ENCODE results near the gene NBPF11.
"Not testable (repeated sequence)": the region's sequence is repeated elsewhere in the genome, so short reads cannot be mapped to it uniquely, and the experiment has no call there.

- not testable (repeated sequence) for TF ChIP-seq CTCF, EP300, POLR2AphosphoS5 (IDR thresholded peaks at IDR 0.05)
These were observed 2.1 kb downstream of the NBPF11 start for GRCh38 chr1:148150014-148150413.
